HG03442 (cell line): Measurements from ENCODE around the gene HMGXB3.

Experiments
- ATAC-seq: cut with Tn5 transposase; IDR thresholded peaks from one replicate; pipeline ENCODE4 v1.9.1; 2021; ENCODE audit warnings: mild to moderate bottlenecking, moderate library complexity; ENCODE audit not compliant: unreplicated experiment

The HMGXB3 gene

DNA sequence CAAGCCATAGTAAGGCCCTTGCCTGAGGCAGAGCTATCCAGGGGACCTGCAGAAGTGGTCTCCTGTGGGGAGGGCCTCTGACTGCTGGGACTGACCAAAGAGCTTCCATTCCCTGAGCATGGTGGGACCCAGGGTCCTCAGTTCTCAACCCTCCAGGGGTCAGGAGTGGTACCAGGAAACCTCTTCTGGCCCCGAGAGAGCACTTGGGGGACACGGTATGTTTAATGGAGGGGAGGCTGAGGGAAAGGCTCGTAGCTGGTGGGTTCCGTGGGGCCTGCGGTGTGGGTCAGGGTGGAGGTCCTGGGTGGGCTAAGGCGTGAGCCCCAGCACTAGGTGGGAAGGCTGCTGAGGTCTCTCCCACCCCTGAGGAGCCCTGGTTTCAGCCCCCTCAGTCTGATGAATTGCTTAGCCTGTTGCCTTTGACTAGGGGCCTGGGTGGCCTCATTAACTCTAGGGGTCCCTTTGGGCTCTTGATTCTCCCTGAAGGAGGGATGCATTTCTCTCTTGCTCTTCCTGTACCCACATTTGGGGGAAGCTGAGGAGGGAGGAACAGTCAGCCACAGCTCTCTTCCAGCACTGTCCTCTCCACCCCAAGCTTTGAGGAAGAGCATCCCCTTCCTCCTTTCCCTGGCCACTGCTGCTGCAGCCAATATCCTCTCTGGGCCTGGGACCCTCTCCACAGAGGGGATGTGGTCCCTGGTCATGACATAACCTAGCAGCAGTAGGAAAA lies 51.9 kb downstream of the HMGXB3 start:
- ATAC-seq, result no peak

DNA sequence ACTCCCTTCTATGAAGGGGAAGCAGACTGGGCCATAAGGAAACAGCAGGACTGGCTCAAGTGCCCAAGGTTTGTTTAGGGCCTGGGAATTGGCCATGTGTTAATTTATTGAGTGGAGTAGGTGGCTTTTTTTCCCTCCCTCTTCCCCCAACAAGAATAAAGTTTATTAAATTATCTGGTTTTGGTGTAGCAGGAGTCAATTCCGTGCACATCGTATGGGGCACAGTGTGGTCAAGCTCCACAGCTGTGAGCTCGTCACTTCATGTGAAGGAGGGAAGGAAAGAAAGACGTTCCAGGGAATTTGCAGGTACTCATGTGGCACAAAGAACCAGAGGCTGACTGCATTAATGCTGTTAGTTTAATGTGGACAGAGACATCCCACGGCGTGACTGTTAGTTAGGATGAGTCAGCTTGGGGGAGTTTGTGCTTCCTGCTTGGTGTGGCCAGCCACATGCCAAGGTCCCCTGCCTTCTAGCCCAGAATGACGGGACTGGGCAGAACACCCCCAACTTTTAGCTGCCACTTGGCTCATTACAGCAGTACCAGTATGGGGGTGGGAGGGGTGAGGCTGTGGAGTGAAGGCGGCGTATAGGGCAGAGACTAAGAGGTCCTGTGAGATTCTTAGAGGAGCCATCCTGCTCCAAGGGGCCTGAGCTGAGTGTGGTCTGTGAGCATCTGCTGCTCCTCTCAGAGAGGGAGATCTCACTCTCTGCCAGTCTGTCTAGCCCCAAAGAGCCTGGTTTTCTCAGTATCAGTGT lies 52.6 kb downstream of the HMGXB3 start:
- ATAC-seq, result no peak

DNA sequence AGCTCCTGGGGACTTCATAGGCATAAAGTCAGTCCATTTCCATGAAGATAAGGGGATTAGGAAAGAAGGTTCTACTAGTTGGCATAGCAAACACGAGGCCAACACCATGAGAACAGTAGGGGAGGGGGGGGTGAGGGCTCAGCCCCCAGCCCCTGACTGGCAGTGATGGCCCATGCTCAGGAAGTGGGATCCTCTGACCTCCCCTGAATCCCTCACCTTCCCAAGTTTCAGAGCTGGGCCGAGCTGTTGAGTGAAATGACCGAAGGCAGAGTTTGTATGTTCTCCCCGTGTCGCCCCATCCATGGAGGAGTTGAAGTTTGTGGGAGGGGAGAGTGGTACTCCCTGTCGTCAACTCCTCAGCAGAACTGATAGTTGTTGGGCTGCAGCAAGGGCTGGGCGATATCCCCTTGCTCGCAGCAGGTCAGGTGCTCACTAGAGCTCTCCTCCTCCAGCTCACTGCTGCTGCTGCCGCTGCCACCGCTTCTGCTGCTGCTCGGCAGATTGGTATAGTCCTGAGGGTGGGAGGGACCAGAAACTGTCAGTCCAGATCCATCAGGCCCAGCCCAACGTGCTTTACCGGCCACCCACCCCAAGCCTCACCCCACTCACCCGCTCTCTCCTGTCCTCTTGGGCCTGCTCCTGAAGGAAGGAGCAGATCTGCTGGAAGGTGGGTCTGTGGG lies 53.3 kb downstream of the HMGXB3 start:
- no peak for ATAC-seq

DNA sequence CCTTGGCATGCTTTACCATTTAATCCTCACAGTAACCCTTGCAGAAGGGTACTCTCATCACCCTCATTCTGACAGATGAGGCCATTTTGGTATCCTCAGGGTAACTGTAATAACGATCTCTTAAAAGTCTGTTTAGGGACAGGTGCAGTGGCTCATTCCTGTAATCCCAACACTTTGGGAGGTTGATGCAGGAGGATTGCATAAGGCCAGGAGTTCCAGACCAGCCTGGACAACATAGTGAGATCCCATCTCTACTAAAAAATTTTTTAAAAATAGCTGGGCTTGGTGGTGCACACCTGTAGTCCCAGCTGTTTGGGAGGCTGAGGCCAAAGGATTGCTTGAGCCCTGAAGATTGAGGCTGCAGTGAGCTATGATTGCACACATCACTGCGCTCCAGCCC lies 54.0 kb downstream of the HMGXB3 start:
- ATAC-seq, result no peak

DNA sequence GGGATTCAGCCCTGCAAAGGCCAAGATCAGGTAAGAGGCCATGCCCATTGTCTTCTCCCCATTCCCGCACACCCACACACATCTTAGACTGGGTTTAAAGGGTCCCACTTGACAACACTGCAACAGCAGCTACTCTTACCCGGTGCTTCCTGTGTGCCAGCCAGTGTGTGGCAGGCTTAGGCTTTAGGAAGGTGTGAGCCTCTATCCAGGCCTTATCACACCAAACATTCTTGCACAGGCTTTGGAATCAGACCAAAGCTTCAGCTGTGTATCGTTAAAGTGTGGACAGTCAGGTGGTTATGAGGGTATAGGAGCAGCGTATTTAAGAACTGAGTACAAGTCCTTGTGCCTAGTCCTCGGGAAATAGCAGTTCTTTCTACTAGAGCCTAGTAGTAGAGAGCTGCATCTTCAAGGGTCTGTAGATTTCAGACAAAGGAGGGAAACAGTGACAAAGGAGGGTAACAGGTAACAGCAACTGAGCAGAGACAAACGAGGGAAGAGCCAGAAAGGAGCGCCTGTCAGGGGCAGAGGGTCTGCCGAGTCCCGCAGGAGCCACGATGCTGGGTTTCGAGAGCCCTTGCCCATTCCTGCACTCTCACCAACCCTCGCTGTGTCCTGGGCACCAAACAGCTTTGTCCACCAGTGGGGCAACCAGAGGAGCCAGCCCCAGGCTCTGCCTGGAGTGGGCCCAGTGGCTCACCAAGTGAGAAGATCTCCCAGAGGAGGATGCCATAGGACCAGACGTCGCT lies 55.0 kb downstream of the HMGXB3 start:
- ATAC-seq, result no peak

DNA sequence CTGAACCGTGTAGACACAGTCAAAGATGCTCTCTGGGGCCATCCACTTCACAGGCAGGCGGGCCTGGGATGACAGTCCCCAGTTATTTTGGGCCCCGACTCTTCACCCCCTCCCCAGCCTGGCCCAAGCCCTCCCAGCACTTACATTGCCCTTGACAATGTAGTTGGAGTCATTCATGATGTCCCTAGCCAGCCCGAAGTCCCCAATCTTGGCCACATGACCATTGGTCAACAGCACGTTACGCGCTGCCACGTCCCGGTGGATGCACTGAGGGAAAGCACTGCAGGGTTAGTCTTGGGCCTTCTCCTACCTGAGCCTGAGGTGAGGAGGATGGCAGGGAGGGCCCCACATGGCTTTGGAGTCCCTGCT lies 55.5 kb downstream of the HMGXB3 start:
- ATAC-seq, result no peak

DNA sequence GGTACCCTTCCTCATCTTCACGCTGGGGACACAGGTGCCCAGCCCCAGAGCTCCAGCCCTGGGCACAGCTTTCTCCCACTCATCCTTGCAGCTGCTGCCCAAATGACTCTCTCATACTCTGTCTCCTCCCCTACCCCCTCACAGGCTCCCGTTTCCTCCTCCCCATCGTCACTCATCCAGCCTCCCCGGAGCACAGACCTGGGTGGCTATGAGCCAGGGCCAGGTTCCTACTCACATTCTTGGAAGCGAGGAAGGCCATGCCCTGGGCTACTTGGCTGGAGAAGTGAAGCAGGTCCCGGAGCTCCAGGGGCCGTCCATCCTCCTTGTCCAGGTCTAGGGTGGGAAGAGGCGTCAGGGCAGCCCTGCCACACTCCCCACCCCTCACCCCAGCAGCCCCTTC lies 56.5 kb downstream of the HMGXB3 start:
- ATAC-seq, result no peak

DNA sequence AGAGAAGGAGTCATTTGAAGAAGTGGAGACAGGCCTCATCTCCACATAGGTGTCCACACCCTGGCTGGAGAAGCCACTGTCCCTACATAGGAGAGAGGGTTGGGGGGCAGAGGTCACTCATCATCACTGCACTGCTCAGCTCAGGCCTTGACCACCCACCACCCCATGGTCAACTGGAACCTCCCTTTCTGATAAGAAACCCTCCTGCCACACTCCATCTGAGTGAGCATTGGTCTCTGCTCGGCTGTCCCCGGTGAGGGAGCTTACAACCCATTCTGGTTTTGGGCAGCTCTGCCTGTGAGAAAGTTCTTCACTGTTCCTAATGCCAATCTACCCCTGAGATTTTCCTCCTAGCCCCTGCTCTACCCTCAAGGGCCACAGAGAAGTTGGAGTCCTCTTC lies 57.0 kb downstream of the HMGXB3 start:
- no peak for ATAC-seq

DNA sequence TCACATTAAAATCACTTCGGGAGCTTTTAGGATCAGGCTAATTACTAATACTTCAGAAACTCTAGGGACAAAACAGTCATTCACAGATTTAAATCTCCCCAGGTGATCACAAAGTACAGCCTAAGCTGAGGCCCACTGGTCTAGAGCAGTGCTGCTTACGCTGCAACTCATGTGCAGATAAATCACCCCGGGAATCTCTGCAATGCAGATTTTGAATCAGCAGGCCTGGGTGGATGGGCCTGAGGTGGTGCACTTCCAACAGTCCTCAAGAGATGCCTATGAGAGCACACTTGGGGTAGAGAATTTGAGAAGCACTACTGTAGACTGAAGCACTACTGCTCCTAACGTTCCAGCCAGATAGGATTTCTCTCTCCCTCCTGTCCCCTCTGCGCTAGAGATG lies 57.5 kb downstream of the HMGXB3 start:
- no peak for ATAC-seq

DNA sequence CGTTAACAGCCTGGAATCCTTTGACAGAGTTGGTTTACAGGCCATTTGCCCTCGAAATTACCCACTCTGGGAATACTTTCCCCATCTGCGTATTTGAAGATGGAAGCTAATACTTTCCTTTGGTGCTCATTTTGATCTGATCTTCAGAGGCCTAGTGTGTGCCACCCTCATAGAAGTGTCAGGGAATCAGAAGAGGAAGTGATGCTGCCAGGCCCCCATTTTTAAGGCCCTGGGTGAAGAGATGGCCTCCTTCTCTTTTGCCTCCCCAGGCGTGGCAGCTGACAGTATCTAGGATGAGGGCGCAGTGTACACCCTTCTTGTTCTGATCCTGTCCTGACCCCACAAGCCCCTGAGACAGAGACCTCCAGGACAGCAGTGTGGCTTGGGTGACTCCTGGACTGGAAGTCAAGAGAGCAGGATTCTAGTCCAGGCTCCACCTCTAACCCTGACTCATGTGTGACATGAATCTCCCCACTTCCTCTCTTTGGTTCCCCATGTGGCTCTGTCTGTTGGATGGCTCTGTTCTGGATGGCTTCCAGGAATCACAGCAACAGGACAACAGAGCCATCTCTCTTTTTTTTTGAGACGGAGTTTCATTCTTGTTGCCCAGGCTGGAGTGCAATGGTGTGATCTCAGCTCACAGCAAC lies 58.1 kb downstream of the HMGXB3 start:
- ATAC-seq, result no peak

DNA sequence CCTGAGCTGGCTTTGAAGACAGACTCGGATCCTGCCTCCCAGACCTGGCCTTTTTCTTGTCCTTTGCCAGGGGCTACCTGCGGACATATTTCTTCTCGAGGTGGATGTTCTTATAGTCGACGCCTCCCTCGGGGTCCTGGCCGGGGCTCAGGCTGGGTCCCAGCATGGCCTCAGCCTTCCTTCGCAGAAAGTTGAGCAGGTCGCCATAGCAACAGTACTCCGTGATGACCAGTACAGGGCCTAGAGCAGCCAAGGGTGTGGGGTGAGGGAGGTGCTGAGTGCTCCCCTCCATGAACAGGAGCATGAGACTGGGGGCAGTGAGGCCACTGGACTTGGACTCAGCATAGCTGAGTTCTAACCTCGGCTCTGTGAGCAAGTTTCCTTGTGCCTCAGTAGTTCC lies 59.1 kb downstream of the HMGXB3 start:
- ATAC-seq, result no peak

DNA sequence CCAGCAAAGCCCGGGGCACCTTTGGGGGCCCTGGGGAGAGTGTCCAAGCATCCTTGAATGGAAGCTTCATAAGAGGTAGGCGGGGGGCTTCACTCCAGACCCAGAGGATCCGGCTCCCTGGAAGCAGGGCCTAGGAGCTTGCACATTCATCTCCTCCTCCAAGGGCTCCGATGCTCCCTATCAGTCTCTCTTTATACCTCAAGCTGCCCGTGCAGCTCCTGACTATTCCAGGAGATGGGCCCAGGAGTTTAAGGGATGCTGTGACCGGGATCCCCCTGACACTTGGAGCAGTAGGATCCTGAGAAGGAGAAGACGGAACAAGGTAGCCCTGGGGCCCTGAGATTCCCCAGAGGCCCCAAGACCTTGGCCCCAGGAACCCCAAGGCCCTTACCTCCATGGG lies 59.9 kb downstream of the HMGXB3 start:
- ATAC-seq, result no peak

DNA sequence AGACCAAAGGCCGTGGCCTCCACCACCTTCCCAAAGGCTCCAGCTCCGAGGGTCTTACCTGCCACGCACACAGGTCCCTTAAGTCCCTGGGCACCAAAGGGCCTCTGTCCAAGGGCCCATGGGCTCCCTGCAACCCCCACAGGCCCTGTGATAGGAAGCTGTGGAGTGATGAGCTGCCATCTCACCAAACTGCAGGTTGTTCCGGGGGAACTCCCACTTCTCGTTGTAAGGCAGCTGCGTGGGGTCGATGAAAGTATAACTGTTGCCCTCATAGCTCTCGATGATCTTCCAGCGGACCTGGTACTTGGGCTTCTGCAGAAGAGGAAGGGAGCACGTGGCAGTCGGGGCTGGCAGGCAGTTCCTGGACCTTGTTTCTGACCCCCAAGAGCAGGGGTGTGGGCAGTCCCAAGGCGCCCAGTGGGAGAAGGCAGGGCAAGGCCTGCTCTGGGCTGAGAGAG lies 61.0 kb downstream of the HMGXB3 start:
- no peak for ATAC-seq

DNA sequence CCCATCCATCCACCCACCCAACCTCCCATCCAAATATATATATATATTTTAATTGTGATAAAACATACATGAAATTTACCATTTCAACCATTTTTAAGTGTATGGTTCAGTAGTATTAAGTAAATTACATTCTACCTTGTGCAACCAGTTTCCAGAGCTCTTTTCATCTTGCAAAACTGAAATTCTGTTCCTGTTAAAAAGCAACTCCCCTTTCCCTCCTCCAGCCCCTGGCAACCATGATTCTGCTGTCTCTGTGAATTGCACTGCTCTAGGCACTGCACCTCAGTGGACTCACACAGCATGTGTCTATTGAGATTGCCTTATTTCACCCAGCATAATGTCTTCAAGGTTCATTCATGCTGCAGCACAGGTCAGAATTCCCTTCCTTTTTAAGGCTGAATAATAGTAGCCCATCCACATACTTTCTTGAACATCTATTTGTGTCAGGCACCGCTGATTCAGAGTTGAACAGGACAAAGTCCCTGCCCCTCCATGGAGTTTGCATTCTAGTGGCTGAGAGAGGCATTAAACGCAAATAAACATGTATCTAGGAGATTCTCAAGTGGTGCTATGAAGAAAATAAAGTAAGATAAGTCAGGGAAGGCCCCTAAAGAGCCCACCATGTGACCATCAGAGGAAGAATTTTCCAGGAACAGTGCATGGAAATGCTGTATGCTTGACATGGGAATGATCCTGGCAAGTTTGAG lies 61.8 kb downstream of the HMGXB3 start:
- no peak for ATAC-seq

DNA sequence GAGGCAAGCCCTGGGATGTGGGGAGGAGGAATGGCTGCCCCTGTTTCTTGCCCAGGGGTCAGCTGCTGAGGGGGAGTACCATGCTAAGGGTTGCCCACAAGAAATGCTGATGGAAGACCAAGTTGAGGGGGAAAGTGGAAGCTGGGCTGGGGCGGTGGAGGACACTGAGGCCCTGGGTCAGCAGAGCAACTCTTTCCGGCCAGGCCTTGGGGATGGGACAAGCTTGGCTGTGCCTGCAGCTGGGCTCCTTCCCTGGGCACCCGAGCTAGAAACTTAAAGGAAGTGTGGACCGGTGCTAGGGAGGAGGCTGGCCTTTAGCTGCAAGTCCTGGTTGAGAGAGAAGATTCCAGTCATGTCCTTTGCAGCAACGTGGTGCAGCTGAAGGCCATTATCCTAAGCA lies 63.1 kb downstream of the HMGXB3 start:
- ATAC-seq, result no peak

DNA sequence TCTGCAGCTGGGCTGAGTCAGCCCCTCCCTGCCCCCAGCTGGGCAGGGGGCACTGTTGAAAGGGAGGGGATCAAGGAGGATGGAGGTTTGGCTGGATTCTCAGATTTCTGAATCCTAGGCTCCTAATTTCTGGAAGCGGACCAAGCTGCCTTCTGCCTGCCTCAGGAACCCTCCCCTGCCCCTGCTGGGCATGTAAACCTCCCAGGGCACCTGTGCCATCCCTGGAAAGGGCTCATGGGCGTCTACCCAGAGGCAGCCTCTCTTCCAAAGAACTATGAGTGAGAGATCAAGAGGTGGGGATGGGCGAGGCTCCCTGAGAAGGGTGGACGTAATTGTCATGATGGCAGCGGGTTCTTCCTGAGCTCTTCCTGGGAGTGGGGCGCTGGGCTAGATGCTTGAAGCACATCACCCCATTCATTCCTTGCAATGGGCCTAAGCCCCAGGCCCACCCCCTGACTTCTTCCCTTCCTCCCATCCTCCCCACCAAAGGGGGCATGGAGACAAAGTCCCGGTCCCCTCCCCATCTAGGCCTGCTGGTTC lies 64.2 kb downstream of the HMGXB3 start:
- no peak for ATAC-seq

DNA sequence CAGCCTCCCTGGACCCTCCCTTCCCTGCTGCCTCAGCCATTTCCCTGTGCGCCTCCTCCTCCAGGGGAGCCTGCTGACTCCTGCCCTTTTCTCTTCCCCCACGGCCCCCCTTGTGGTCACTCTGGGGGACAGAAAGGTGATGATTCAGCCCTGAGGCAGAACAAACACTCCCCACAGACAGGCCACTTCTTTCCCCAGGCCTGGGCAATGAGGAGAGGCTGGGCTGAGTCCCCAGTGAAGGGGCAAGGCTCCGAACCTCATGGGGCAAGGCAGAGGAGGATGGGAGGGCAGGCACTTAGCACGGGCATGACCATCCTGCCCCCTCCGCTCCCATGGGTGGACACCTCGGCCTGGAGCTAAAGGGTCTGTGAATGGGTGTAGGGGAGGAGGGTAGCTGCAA lies 64.8 kb downstream of the HMGXB3 start:
- ATAC-seq, result no peak

DNA sequence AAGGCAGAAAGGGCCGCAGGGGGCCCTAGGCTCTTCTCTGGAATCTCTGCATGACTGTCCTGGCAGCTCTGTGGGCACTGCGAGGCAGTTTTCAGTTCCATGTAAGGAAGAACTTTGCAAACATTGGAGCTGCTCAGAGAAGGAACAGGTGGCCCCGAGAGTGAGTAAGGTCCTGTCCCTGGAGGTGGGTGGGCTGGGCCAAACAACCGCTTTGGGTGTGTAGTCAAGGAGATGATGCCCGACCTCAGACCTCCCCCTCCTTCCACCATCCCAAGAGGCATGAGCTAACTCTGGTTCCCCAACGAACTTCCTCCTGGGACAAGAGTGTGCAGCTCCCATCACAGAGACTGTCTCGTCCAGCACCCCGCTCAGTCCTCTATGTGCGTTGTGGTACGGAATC lies 65.3 kb downstream of the HMGXB3 start:
- ATAC-seq, result no peak

DNA sequence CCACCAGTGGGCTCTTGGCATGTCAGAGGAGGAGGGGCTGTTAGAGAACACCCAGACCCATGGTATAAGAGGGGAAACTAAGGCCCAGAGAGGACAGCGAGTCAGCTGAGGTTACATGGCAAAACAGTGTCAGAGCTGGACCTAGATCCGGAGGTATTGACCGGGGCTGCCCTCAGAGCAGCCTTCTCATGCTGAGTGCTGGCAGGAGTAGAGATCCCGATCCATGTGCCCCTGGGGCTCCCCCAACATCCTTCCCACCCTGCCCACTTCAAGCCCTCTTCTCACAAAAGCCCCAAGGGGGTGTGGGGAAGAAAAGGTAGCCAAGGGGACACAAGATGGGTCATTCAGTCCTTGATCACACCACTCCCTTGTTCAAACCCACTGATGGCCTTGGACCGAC lies 65.9 kb downstream of the HMGXB3 start:
- no peak for ATAC-seq

DNA sequence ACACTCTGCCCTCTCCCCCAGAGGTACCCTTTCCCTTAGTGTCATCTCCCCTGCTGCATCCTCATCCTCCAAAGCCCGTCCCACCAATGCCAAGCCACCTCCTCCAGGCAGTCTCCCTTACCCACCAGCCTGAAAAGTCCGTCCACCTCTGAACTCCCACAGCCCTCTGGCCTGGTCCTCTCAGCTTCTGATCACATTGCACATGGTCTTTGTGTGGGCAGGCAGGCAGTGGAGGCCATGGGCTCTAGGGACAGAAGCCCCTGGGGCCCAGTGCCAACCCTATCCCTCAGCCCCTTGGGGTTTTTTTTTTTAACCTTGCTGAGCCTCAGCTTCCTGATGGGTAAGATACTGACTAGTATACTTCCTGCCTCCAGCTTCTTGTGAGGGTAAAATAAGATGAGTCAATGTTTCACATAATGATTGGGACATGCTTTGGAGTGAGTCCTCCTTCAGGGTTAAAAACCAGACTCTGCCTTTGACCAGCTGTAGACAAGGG lies 66.4 kb downstream of the HMGXB3 start:
- peak; percentile 66 for ATAC-seq
